Mucosa of gallbladder (tissue), 1 donor: ENCODE measurements around the gene LEFTY1. TPM values are rescaled to one million over a fixed set of nuclear protein-coding genes. Genes with fewer than 3 reads are reported as not detected.
"Not testable (repeated sequence)": the region's sequence is repeated elsewhere in the genome, so short reads cannot be mapped to it uniquely, and the experiment has no call there.

Experiments used
- DNase-seq: peaks from one replicate; pipeline ENCODE4 v3.0.0-alpha.2; 2020; ENCODE audit warnings: low spot score
- total RNA-seq: library from RNA; stranded (reverse); gene quantifications from one replicate; pipeline ENCODE4 v1.2.1, GENCODE V29; 2021
- donor health status: DM: no; HTN: no; CAD: no.

LEFTY1 gene
- total RNA-seq, 1 donor from 2014 or later, result 1.5 TPM

DNA sequence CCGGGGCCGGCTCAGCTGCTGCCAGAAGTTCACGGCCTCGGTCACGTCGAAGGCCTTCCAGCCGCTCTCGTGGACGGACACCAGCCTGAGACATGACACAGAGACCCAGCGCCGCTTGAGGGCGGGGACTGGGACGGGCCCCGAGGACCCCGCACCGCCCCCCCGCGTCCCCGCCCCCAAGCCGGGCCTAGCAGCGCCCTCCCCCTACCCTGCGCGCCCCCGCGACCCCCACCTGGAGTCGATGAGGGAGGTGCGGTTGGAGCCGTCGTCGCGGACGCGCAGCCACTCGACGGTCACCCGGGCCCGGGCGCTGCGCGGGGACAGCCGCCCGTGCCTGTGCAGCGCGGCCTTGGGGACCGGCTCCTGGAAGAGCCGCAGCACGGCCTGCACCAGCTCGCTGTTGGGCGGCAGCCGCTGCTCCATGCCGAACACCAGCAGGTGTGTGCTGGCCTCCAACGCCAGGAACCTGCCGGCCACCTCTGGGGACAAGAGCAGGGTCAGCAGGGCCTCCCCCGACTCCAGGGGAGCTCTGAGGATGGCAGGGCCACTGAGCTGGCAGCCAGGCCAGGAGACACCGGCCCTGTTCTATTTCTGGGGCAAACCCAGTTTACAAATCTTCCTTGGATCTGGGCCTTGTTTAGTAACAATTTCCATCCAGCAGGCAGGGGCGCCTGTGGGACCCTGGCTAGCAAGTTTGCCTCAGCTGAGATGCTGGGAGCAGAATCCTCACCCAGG lies 1.2 kb downstream of the LEFTY1 start:
- DNase-seq, result not testable (repeated sequence)

- DNase-seq, result no peak
These were observed 2.0 kb downstream of the LEFTY1 start for GRCh38 chr1:225887030-225887314.

DNA sequence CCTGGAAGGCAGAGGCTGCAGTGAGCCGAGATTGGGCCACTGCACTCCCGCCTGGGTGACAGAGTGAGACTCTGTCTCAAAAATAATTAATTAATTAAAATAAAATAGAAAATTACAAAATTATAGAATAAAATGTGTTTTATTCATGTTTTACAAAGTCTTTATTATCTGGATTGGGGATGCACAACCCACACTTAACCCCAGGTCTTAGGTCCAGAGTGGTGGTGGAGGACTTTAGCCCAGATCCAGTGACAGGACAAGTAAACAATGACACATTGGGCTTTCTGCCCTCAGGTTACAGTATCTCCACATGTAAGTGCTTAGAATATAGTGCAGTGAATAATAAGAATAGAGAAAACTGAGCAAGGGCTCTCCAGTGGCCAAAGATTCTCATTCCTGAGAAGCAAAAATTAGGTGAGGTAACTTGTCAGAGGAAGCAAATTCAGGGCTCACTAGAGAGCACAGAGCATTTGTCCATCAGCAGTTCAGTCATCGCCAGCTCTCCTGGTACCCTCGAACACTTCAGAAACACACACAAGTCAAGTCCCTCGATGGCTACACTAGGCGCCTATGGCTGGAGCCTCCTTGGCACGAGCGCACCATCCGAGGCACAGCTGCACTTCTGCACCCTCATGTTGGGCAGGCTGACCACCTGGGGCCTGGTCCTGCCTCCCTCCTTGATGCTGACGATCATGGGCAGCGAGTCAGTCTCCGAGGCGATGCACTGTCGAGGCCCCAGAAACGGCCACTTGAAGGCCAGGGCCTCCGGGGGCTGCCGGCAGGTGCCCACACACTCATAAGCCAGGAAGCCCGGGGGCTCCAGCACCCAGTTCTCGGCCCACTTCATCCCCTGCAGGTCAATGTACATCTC lies 2.6 kb downstream of the LEFTY1 start:
- peak; percentile 48 for DNase-seq

DNA sequence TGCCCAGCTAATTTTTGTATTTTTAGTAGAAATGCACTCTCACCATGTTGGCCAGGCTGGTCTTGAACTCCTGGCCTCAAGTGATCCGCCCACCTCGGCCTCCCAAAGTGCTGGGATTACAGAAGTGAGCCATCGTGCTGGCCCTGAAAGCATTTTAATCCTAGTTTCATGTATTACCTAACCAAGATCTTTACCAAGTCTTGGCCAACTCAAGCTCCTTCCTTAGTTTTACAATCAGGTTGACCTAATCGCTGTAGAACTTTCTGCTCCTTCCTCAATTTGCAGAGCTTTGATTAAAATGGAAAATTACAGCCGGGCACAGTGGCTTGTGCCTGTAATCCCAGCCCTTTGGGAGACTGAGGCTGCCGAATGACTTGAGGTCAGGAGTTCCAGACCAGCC lies 3.6 kb downstream of the LEFTY1 start:
- no peak for DNase-seq

GRCh38 chr1:225883616-225884265 lies 5.2 kb downstream of the LEFTY1 start:
- DNase-seq, result no peak

- DNase-seq, result peak; percentile 38
These were observed 6.0 kb downstream of the LEFTY1 start for GRCh38 chr1:225882694-225883615.

DNA sequence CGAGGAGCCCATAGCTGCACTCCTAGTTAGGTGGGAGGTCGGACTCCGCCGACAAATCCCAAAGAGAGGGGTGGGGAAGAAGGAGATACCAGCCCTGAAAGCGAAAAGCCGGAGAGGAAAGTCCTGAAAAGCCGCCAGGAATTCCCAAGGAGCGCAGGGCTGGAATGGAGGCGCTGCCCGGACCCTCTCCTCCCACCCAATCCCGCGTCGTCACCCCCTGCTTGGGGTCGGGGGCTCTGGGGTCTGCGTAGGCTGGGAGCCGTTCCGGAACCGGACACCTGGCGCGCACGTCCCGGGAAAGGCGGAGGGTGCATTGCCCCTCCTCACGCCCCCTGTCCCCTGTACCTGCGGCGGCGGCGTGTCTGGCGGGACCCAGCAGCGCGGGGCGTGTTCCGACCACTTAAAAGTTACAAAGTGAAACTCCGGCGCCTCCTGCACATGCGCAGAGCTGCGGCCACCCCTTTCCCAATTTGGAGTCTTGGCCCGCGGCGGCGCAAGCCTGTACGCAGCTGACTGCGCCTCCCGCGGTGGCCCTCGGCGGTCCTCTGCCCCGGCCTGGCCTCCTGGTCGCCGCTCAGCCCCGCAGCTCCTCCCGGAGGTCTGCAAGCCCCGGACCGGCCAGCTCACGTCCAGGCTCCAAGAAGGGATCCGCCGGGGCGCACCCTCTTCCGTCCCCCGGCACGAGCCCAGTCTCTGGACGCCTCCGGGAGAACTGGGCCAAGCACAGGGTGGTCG lies 6.8 kb downstream of the LEFTY1 start, which contains the start of gene TMEM63A:
Gene TMEM63A (minus strand): TSS at position 422 of the 735 bp plus-strand sequence. CDS start 4,800 bp downstream, outside the sequence.
- DNase-seq, result peak; percentile 92

DNA sequence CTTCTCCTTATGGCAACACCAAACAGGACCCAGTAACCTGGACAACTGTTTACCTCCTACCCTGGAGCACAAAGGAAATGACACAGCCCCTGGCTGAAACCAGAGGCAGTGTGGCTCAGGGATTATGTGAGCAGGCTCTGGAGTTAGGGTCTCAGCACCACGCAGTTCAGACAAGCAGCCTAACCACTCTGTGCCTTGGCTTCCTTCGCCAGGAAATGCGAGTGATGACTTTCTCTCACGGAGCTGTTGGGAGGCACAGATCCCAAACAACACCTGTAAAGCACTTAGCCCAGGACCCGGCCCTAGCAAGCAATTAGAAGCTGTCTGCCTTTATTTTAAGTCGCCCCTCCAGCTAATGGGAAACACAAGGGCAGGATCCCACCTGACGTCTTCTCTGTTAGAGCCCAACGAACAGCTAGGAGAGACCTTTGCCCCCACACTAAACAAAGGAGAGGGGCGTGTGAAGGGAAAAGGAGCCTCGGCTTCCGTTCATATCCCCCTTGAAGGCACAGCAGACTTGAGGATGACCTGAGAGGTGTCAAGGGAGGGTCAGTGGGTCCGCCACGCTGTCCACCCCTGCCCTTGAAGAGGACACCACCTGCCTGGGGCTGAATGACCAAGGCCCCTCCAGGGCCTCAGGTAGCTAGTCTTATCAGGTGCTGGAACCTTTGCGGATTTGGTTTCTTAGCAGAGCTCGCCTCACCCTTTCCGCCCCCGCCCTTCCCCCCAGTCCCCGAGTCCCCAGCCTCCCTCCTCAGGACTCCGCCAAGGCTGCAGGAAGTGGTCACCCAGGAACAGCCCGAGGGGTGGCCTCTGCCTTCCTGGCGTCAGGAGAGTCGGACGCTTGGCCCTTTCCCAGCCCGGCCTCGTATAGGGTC lies 7.6 kb downstream of the LEFTY1 start:
- DNase-seq, result peak; percentile 44

DNA sequence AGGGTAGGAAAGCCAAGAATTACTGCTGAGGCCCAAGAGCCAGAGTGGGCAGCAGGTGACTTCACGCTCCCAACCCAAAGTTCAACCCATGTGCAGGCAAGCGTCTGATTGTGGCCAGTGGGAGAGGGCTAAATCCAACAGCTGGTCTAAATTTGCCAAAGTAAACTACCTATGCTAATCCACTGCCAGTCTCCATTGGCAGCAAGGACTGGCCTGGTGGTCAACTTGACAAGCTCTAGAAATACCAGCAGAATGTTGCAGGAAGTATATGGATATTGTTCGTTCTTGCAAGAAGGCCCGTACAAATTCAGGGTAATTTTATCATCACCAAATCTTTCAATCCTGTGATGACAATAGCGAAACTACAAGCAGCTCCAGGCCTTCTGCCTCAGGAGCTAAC lies 8.3 kb downstream of the LEFTY1 start:
- no peak for DNase-seq

- no peak for DNase-seq
These were observed 8.7 kb downstream of the LEFTY1 start for GRCh38 chr1:225880222-225880588.

DNA sequence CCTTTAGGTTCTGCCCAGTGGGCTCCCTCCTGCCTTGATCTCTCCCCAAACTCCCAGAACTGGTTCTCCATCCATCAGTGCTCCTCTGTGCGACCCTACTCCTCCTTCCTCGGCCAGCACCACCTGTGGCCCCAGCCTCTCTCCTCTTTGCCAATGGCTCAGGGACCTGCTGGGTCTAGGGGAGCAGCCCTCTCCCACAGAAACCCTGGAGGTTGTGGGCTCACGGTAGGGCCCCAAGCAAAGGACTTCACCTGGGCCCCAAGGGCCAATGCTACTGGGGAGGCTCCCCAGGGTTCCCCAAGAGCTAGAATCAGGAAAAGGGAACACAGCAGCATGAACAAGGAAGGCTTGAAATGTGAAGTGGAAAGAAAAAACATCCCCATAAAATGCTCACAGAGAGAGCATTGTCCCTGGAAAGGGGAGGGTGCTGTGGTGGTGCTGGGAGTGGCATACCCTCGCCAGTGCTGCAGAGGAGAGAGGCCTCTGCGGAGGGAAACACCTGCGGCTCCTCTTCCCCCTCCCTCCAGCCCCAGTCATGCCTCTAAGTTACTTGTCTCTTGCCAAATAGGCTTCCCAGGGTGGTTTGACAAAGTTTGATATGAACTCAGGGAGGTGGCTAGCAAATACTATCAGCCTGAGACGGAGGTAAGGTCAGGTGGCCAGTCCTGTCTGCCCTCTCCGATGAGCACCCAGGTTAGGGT lies 9.3 kb downstream of the LEFTY1 start:
- no peak for DNase-seq

- no peak for DNase-seq
These were observed 10.7 kb downstream of the LEFTY1 start for GRCh38 chr1:225878282-225878681.

- DNase-seq, result peak; percentile 72
These were observed 11.4 kb downstream of the LEFTY1 start for GRCh38 chr1:225877580-225877979.

GRCh38 chr1:225876900-225877510 lies 11.9 kb downstream of the LEFTY1 start:
- DNase-seq, result no peak

DNA sequence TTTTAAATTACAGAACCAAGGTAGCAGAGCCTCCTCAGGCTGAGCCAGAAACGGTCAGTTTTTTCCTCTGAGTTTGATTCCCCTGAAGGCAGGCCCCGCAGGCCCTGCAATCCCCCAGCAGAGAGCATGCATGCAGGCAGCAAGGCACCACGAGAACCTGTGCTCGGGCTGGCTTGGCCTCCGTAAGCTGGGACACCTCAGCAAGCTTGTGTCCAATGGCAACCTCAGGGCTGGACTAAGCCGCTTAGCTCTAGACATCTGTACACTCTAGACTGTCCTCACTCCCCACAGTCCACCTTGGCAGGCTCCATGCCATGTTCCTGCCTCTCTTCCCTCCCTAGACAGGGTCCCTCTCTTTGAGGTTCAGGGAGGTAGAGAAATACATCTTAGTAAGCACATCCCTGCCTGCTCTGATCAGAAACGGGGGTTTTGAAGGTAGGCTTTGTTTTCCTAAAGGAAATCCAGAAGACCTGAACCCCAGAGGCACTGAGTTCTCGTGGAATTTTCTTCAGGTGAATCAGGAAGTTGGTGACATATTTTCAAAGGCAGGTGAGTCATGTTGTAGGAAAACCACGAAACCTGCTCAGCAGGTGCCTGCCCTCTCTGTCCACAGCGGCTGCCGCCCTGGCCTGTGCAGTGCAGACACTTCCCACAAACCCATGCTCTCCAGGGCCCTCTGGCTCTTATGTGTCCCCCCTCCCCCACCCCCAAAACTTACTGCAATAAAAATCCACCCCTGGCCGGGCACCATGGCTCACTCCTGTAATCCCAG lies 13.7 kb downstream of the LEFTY1 start:
- DNase-seq, result peak; percentile 68

- no peak for DNase-seq
These were observed 14.5 kb downstream of the LEFTY1 start for GRCh38 chr1:225874431-225874830.

GRCh38 chr1:225873281-225873850 lies 15.6 kb downstream of the LEFTY1 start:
- DNase-seq, result no peak

- DNase-seq, result no peak
These were observed 16.9 kb downstream of the LEFTY1 start for GRCh38 chr1:225872075-225872430.
